ENCODE results near the gene CCDC117.

The CCDC117 gene

GRCh38 chr22:28769394-28770085 lies 3.0 kb upstream of the CCDC117 start:
- no peak for DNase-seq (ENCODE audit: low read depth)

GRCh38 chr22:28771195-28771791 lies 1.2 kb upstream of the CCDC117 start:
- DNase-seq (ENCODE audit: low read depth): no peak

- no peak for DNase-seq (ENCODE audit: low read depth)
Measured at GRCh38 chr22:28773461-28773867, 969 bp downstream of the CCDC117 start.

- DNase-seq (ENCODE audit: low read depth): no peak
Measured at GRCh38 chr22:28774378-28774777, 1.9 kb downstream of the CCDC117 start.

- no peak for DNase-seq (ENCODE audit: low read depth)
Measured at GRCh38 chr22:28779833-28780232, 7.3 kb downstream of the CCDC117 start.

GRCh38 chr22:28780296-28780695 lies 7.8 kb downstream of the CCDC117 start:
- no peak for DNase-seq (ENCODE audit: low read depth)

- DNase-seq (ENCODE audit: low read depth): no peak
Measured at GRCh38 chr22:28783786-28784671, 11.5 kb downstream of the CCDC117 start.

- DNase-seq (ENCODE audit: low read depth): no peak
Measured at GRCh38 chr22:28788601-28789000, 16.1 kb downstream of the CCDC117 start.

GRCh38 chr22:28791124-28791523 lies 18.6 kb downstream of the CCDC117 start:
- DNase-seq (ENCODE audit: low read depth): no peak

GRCh38 chr22:28791841-28792490 lies 19.5 kb downstream of the CCDC117 start:
- DNase-seq (ENCODE audit: low read depth): no peak

- DNase-seq (ENCODE audit: low read depth): no peak
Measured at GRCh38 chr22:28792491-28793383, 20.2 kb downstream of the CCDC117 start.

- no peak for DNase-seq (ENCODE audit: low read depth)
Measured at GRCh38 chr22:28793976-28794584, 21.6 kb downstream of the CCDC117 start.

- DNase-seq (ENCODE audit: low read depth): no peak
Measured at GRCh38 chr22:28795071-28795693, 22.7 kb downstream of the CCDC117 start.

- no peak for DNase-seq (ENCODE audit: low read depth)
Measured at GRCh38 chr22:28795932-28796856, 23.7 kb downstream of the CCDC117 start.

- no peak for DNase-seq (ENCODE audit: low read depth)
Measured at GRCh38 chr22:28798810-28799605, 26.5 kb downstream of the CCDC117 start.

- no peak for DNase-seq (ENCODE audit: low read depth)
Measured at GRCh38 chr22:28799606-28800307, 27.3 kb downstream of the CCDC117 start.

GRCh38 chr22:28800308-28801041 lies 28.0 kb downstream of the CCDC117 start, which contains the start of gene XBP1:
Gene XBP1, minus strand, starts transcription at chr22:28800569.
- peak; percentile 85 for DNase-seq (ENCODE audit: low read depth)

Data from CMK (cell line).